ENCODE data around the gene CDC42SE1.
"Not testable (repeated sequence)": the region's sequence is repeated elsewhere in the genome, so short reads cannot be mapped to it uniquely, and the experiment has no call there.

The CDC42SE1 gene

GRCh38 chr1:151098126-151098525 is 38.7 kb upstream of the CDC42SE1 start:
- no peak overlapping the region for H2BK5ac ChIP-seq (ENCODE audit: low read length)

DNA sequence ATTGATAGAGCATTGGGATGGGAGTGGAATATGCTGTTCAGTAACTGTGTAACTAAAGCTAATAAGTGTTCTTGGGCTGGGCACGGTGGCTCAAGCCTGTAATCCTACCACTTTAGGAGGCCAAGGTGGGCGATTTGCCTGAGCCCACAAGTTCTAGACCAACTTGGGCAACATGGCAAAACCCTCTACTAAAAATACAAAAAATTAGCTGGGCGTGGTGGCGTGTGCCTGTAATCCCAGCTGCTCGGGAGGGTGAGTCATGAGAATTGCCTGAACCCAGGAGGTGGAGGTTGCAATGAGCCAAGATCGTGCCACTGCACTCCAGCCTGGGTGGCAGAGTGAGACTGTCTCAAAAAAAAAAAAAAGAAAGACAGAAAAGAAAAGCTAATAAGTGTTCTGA is 38.0 kb upstream of the CDC42SE1 start:
- not testable (repeated sequence) for H3K9ac ChIP-seq (ENCODE audit: low read depth, low read length, poor library complexity); H2AK5ac ChIP-seq (ENCODE audit: low read depth, low read length); DNase-seq (ENCODE audit: low spot score); H3K14ac ChIP-seq (ENCODE audit: low read length); H3K4me3 ChIP-seq (ENCODE audit: low read length in 2 of 2); H3K79me1 ChIP-seq (ENCODE audit: low read depth, low read length); H2BK120ac ChIP-seq (ENCODE audit: low read depth, low read length); H3K27me3 ChIP-seq (ENCODE audit: control insufficient read depth in 3 of 3, insufficient read depth in 3 of 3, low read depth in 1 of 3, low read length in 3 of 3); H2BK15ac ChIP-seq (ENCODE audit: low read length); H3K18ac ChIP-seq (ENCODE audit: low read length); H3K4ac ChIP-seq (ENCODE audit: low read length); H3K4me2 ChIP-seq (ENCODE audit: insufficient read depth, low read length, poor library complexity, severe bottlenecking); H3K9me3 ChIP-seq (replicated peaks in 1 of 2; ENCODE audit: control insufficient read depth in 2 of 2, insufficient read depth in 1 of 2, low read depth in 1 of 2, low read length in 2 of 2); H2AFZ ChIP-seq (ENCODE audit: low read length); H2BK5ac ChIP-seq (ENCODE audit: low read length); H3K23ac ChIP-seq (ENCODE audit: low read depth, low read length, poor library complexity); H2BK12ac ChIP-seq (ENCODE audit: low read length); H3K36me3 ChIP-seq (replicated peaks in 1 of 2; ENCODE audit: control insufficient read depth in 2 of 2, insufficient read depth in 2 of 2, low read length in 2 of 2); H3K4me1 ChIP-seq (ENCODE audit: control insufficient read depth in 2 of 2, insufficient read depth in 1 of 2, low read depth in 1 of 2, low read length in 2 of 2); H3K27ac ChIP-seq (replicated peaks; ENCODE audit: low read length); H4K8ac ChIP-seq (ENCODE audit: low read depth, low read length); H4K91ac ChIP-seq (ENCODE audit: low read depth, low read length, poor library complexity)
- WGBS, 2 donors (ENCODE audit: extremely low coverage in 2 of 2, insufficient read length in 2 of 2, insufficient replicate concordance in 1 of 2) = no CpG with 5 or more reads among the region's 6 CpGs

More at GRCh38 chr1:151098126-151098525, 38.7 kb upstream of the CDC42SE1 start:
- no peaks in the 10 kb centered on the region for H3K9me3 ChIP-seq (replicated peaks in 1 of 2; ENCODE audit: control insufficient read depth in 2 of 2, insufficient read depth in 1 of 2, low read depth in 1 of 2, low read length in 2 of 2)
- no peak overlapping the region for H2BK15ac ChIP-seq (ENCODE audit: low read length)
- no peak overlapping the region for H3K23ac ChIP-seq (ENCODE audit: low read depth, low read length, poor library complexity)
- H2AK5ac ChIP-seq (ENCODE audit: low read depth, low read length) = no peak overlapping the region
- H3K4me2 ChIP-seq (ENCODE audit: insufficient read depth, low read length, poor library complexity, severe bottlenecking) = no peak overlapping the region
- no peak overlapping the region for H4K91ac ChIP-seq (ENCODE audit: low read depth, low read length, poor library complexity)
- H3K4ac ChIP-seq (ENCODE audit: low read length) = no peak overlapping the region
- no peak overlapping the region for H3K14ac ChIP-seq (ENCODE audit: low read length)
- no peak overlapping the region for H4K8ac ChIP-seq (ENCODE audit: low read depth, low read length)
- H2BK120ac ChIP-seq (ENCODE audit: low read depth, low read length) = no peak overlapping the region
- H3K36me3 ChIP-seq (replicated peaks in 1 of 2; ENCODE audit: control insufficient read depth in 2 of 2, insufficient read depth in 2 of 2, low read length in 2 of 2) = peaks cover 0 to 2% of the 10 kb centered on the region in 2 donors
- H3K79me1 ChIP-seq (ENCODE audit: low read depth, low read length) = no peaks in the 10 kb centered on the region
- no peak overlapping the region for H3K4me3 ChIP-seq (ENCODE audit: low read length in 2 of 2)
- no peak for DNase-seq (ENCODE audit: low spot score)
- no peaks in the 10 kb centered on the region for H3K27me3 ChIP-seq (ENCODE audit: control insufficient read depth in 3 of 3, insufficient read depth in 3 of 3, low read depth in 1 of 3, low read length in 3 of 3)
- no peaks in the 10 kb centered on the region for H3K4me1 ChIP-seq (ENCODE audit: control insufficient read depth in 2 of 2, insufficient read depth in 1 of 2, low read depth in 1 of 2, low read length in 2 of 2)
- no peak overlapping the region for H3K27ac ChIP-seq (replicated peaks; ENCODE audit: low read length)
- no CpG with 5 or more reads among the region's 1 CpG for WGBS, 2 donors (ENCODE audit: extremely low coverage in 2 of 2, insufficient read length in 2 of 2, insufficient replicate concordance in 1 of 2)
- H3K9ac ChIP-seq (ENCODE audit: low read depth, low read length, poor library complexity) = no peak overlapping the region
- H2AFZ ChIP-seq (ENCODE audit: low read length) = no peak overlapping the region
- H2BK12ac ChIP-seq (ENCODE audit: low read length) = no peak overlapping the region
- no peak overlapping the region for H3K18ac ChIP-seq (ENCODE audit: low read length)

- Histone ChIP-seq H2BK12ac (ENCODE audit: low read length) (no peak overlapping the region), H3K9me3 (replicated peaks in 1 of 2; ENCODE audit: control insufficient read depth in 2 of 2, insufficient read depth in 1 of 2, low read depth in 1 of 2, low read length in 2 of 2) (no peaks in the 10 kb centered on the region), H3K18ac (ENCODE audit: low read length) (no peak overlapping the region), H4K8ac (ENCODE audit: low read depth, low read length) (no peak overlapping the region), H3K9ac (ENCODE audit: low read depth, low read length, poor library complexity) (no peak overlapping the region), H3K4me1 (ENCODE audit: control insufficient read depth in 2 of 2, insufficient read depth in 1 of 2, low read depth in 1 of 2, low read length in 2 of 2) (no peaks in the 10 kb centered on the region), H2AFZ (ENCODE audit: low read length) (no peak overlapping the region), H2BK5ac (ENCODE audit: low read length) (no peak overlapping the region), H3K23ac (ENCODE audit: low read depth, low read length, poor library complexity) (no peak overlapping the region), H2BK120ac (ENCODE audit: low read depth, low read length) (no peak overlapping the region), H3K27ac (replicated peaks; ENCODE audit: low read length) (no peak overlapping the region), H3K4me2 (ENCODE audit: insufficient read depth, low read length, poor library complexity, severe bottlenecking) (no peak overlapping the region), H3K36me3 (replicated peaks in 1 of 2; ENCODE audit: control insufficient read depth in 2 of 2, insufficient read depth in 2 of 2, low read length in 2 of 2) (no peaks in the 10 kb centered on the region), H3K4me3 (ENCODE audit: low read length in 2 of 2) (no peak overlapping the region), H3K4ac (ENCODE audit: low read length) (no peak overlapping the region), H2BK15ac (ENCODE audit: low read length) (no peak overlapping the region), H3K14ac (ENCODE audit: low read length) (no peak overlapping the region), H3K79me1 (ENCODE audit: low read depth, low read length) (no peaks in the 10 kb centered on the region), H4K91ac (ENCODE audit: low read depth, low read length, poor library complexity) (no peak overlapping the region), H2AK5ac (ENCODE audit: low read depth, low read length) (no peak overlapping the region), H3K27me3 (ENCODE audit: control insufficient read depth in 3 of 3, insufficient read depth in 3 of 3, low read depth in 1 of 3, low read length in 3 of 3) (no peaks in the 10 kb centered on the region)
- no peak for DNase-seq (ENCODE audit: low spot score)
- no CpG with 5 or more reads among the region's 4 CpGs for WGBS, 2 donors (ENCODE audit: extremely low coverage in 2 of 2, insufficient read length in 2 of 2, insufficient replicate concordance in 1 of 2)
These were observed 26.6 kb upstream of the CDC42SE1 start for GRCh38 chr1:151085953-151086559.

- no peak overlapping the region for H3K14ac ChIP-seq (ENCODE audit: low read length)
- no peak for DNase-seq (ENCODE audit: low spot score)
- peaks cover 0 to 1% of the 10 kb centered on the region in 2 donors for H3K4me1 ChIP-seq (ENCODE audit: control insufficient read depth in 2 of 2, insufficient read depth in 1 of 2, low read depth in 1 of 2, low read length in 2 of 2)
- H3K9me3 ChIP-seq (replicated peaks in 1 of 2; ENCODE audit: control insufficient read depth in 2 of 2, insufficient read depth in 1 of 2, low read depth in 1 of 2, low read length in 2 of 2) = no peaks in the 10 kb centered on the region
- WGBS, 2 donors (ENCODE audit: extremely low coverage in 2 of 2, insufficient read length in 2 of 2, insufficient replicate concordance in 1 of 2) = no CpG with 5 or more reads among the region's 13 CpGs
- no peak overlapping the region for H3K4me3 ChIP-seq (ENCODE audit: low read length in 2 of 2)
- no peak overlapping the region for H3K4ac ChIP-seq (ENCODE audit: low read length)
- H2AK5ac ChIP-seq (ENCODE audit: low read depth, low read length) = no peak overlapping the region
- peaks cover 2 to 42% of the 10 kb centered on the region in 2 donors for H3K36me3 ChIP-seq (replicated peaks in 1 of 2; ENCODE audit: control insufficient read depth in 2 of 2, insufficient read depth in 2 of 2, low read length in 2 of 2)
- no peaks in the 10 kb centered on the region for H3K27me3 ChIP-seq (ENCODE audit: control insufficient read depth in 3 of 3, insufficient read depth in 3 of 3, low read depth in 1 of 3, low read length in 3 of 3)
- H3K9ac ChIP-seq (ENCODE audit: low read depth, low read length, poor library complexity) = no peak overlapping the region
- H2AFZ ChIP-seq (ENCODE audit: low read length) = no peak overlapping the region
- no peak overlapping the region for H3K18ac ChIP-seq (ENCODE audit: low read length)
- H2BK12ac ChIP-seq (ENCODE audit: low read length) = no peak overlapping the region
- H3K27ac ChIP-seq (replicated peaks; ENCODE audit: low read length) = no peak overlapping the region
- no peak overlapping the region for H3K23ac ChIP-seq (ENCODE audit: low read depth, low read length, poor library complexity)
- no peak overlapping the region for H2BK15ac ChIP-seq (ENCODE audit: low read length)
- H4K91ac ChIP-seq (ENCODE audit: low read depth, low read length, poor library complexity) = no peak overlapping the region
- no peak overlapping the region for H2BK5ac ChIP-seq (ENCODE audit: low read length)
- no peak overlapping the region for H4K8ac ChIP-seq (ENCODE audit: low read depth, low read length)
- H2BK120ac ChIP-seq (ENCODE audit: low read depth, low read length) = no peak overlapping the region
- H3K79me1 ChIP-seq (ENCODE audit: low read depth, low read length) = no peaks in the 10 kb centered on the region
- H3K4me2 ChIP-seq (ENCODE audit: insufficient read depth, low read length, poor library complexity, severe bottlenecking) = no peak overlapping the region
These were observed 12.8 kb upstream of the CDC42SE1 start for GRCh38 chr1:151072224-151072623.
